ENCODE data around the gene PEBP1. TPM values are rescaled to one million over a fixed set of nuclear protein-coding genes. Genes with fewer than 3 reads are reported as not detected.

PEBP1 gene
- total RNA-seq, 1 experiment from 2014 or later: 320 TPM

- no peak overlapping the region for H3K27ac Mint-ChIP-seq
- no peak overlapping the region for H4K5ac ChIP-seq (ENCODE audit: insufficient read length, low read depth, low read length)
- no peak overlapping the region for H3K4me2 ChIP-seq (ENCODE audit: insufficient read depth, insufficient read length, low read length)
- H3K36me3 Mint-ChIP-seq (ENCODE audit: insufficient read depth in 1 of 3, low read depth in 3 of 3): peaks cover 28 to 61% (median 32%) of the 10 kb centered on the region in 3 experiments
- WGBS (ENCODE audit: extremely low coverage, insufficient read length, low lambda C conversion rate): no CpG with 5 or more reads among the region's 3 CpGs
- no peak overlapping the region for H2BK120ac ChIP-seq (ENCODE audit: low read depth, low read length, poor library complexity, severe bottlenecking)
- H3K79me2 ChIP-seq (ENCODE audit: insufficient read depth, low read length): peaks cover 2% of the 10 kb centered on the region; the same call in 1 of the 2 replicates
- TF ChIP-seq CTCF (conservative IDR thresholded peaks at IDR 0.05): no peak
- H3K23ac ChIP-seq (ENCODE audit: insufficient read length, low read depth, low read length): no peak overlapping the region
- peaks cover 3% of the 10 kb centered on the region for H3K79me1 ChIP-seq (ENCODE audit: insufficient read depth, low read depth, low read length, poor library complexity, severe bottlenecking)
- no peak overlapping the region for H2AK5ac ChIP-seq (ENCODE audit: insufficient read length, low read length)
- H3T11ph ChIP-seq (ENCODE audit: low read length): no peak overlapping the region
- H3K4me1 ChIP-seq (ENCODE audit: insufficient read depth, low read length): peaks cover 4% of the 10 kb centered on the region; the same call in 1 of the 2 replicates
- no peak overlapping the region for H2BK20ac ChIP-seq (ENCODE audit: low read depth, low read length, poor library complexity, severe bottlenecking)
- no peak overlapping the region for H4K91ac ChIP-seq (ENCODE audit: insufficient read length, low read depth, low read length)
- no peak overlapping the region for H3K4ac ChIP-seq (ENCODE audit: low read depth, low read length)
- no peaks in the 10 kb centered on the region for H3K9me3 ChIP-seq (ENCODE audit: control insufficient read depth, low read depth, low read length)
- no peak overlapping the region for H3K14ac ChIP-seq (ENCODE audit: insufficient read depth, low read length)
- no peak overlapping the region for H3K56ac ChIP-seq (ENCODE audit: insufficient read length, low read depth, low read length)
- H3K4me3 Mint-ChIP-seq: no peak overlapping the region
- H2BK12ac ChIP-seq (ENCODE audit: insufficient read length, low read depth, low read length): no peak overlapping the region
- no peak overlapping the region for H2BK5ac ChIP-seq (ENCODE audit: insufficient read length, low read length)
- H3K9ac ChIP-seq (ENCODE audit: extremely low read depth, insufficient read length, low read length): no peak overlapping the region
- H3K27me3 ChIP-seq (ENCODE audit: insufficient read depth, low read length): no peaks in the 10 kb centered on the region
- DNase-seq: no peak
- H3K18ac ChIP-seq (ENCODE audit: insufficient read length, low read depth, low read length): no peak overlapping the region
- no peak overlapping the region for H2AFZ ChIP-seq (ENCODE audit: low read length)
- no peaks in the 10 kb centered on the region for H3K27me3 Mint-ChIP-seq (ENCODE audit: low read depth)
- no peaks in the 10 kb centered on the region for H4K20me1 ChIP-seq (ENCODE audit: control insufficient read depth, insufficient read depth, insufficient read length)
- no peak overlapping the region for H2BK15ac ChIP-seq (ENCODE audit: low read depth, low read length)
- H3K9me3 Mint-ChIP-seq: no peaks in the 10 kb centered on the region
- H4K8ac ChIP-seq (replicated peaks; ENCODE audit: insufficient read length, low read depth, low read length): no peak overlapping the region
- no peak overlapping the region for H3K27ac ChIP-seq (ENCODE audit: insufficient read length, low read depth, low read length)
- H3K23me2 ChIP-seq (ENCODE audit: insufficient read length, low read depth, low read length, poor library complexity, severe bottlenecking): no peaks in the 10 kb centered on the region
- peaks cover 5 to 9% of the 10 kb centered on the region in 2 experiments for H3K4me1 Mint-ChIP-seq
Observed at GRCh38 chr12:118094039-118094438, 41.9 kb upstream of the PEBP1 start.
